Brain microvascular endothelial cell (primary cell): ENCODE data around the gene COMMD3.

Experiments
- DNase-seq: peaks from one replicate; pipeline ENCODE4 v3.0.0-alpha.2; 2020
- H3K27ac ChIP-seq: fragments of 250-450 bp; sonication (Bioruptor Pico); 2 replicates; pipeline ENCODE4 v1.5.1; 2020; ENCODE audit warnings: mild to moderate bottlenecking, moderate library complexity
- H3K27me3 ChIP-seq: fragments of 250-450 bp; sonication (Bioruptor Pico); replicated peaks from 2 replicates; pipeline ENCODE4 v1.5.1; 2020; ENCODE audit warnings: mild to moderate bottlenecking
- H3K36me3 ChIP-seq: fragments of 250-450 bp; sonication (Bioruptor Pico); replicated peaks from 2 replicates; pipeline ENCODE4 v1.5.1; 2020; ENCODE audit warnings: mild to moderate bottlenecking
- H3K4me3 ChIP-seq: 2 replicates; pipeline ENCODE4 v1.5.1; 2011; ENCODE audit warnings: low read depth, mild to moderate bottlenecking, control low read depth, low read length, moderate library complexity
- CTCF ChIP-seq: IDR thresholded peaks from 2 replicates; pipeline ENCODE4 v1.5.1; 2011; ENCODE audit warnings: low read depth, mild to moderate bottlenecking, moderate library complexity, low read length, control low read depth, inconsistent platforms; ENCODE audit errors: missing control alignments
- in situ Hi-C: cut with HindIII; loops from 2 replicates; pipeline ENCODE4 v1.10.0; 2017; ENCODE audit warnings: low sequenced_read_pairs, low pct_ligation_motif_present

COMMD3 gene

GRCh38 chr10:22338931-22339330 is 22.7 kb downstream of the COMMD3 start:
- DNase-seq: no peak
- no peak for TF ChIP-seq CTCF
- H3K36me3 ChIP-seq: no peaks in the 10 kb centered on the region
- in situ Hi-C loops: no loop called here
- no peak overlapping the region for H3K27ac ChIP-seq
- H3K4me3 ChIP-seq: no peak overlapping the region
- H3K27me3 ChIP-seq: peaks cover 70% of the 10 kb centered on the region

- in situ Hi-C loops: no loop called here
- Histone ChIP-seq H3K27me3 (peaks cover 75% of the 10 kb centered on the region), H3K36me3 (no peaks in the 10 kb centered on the region), H3K27ac (no peak overlapping the region), H3K4me3 (peak overlapping the region; percentile 71)
- no peak for DNase-seq
- no peak for TF ChIP-seq CTCF
Measured at GRCh38 chr10:22339761-22340328, 23.7 kb downstream of the COMMD3 start.

DNA sequence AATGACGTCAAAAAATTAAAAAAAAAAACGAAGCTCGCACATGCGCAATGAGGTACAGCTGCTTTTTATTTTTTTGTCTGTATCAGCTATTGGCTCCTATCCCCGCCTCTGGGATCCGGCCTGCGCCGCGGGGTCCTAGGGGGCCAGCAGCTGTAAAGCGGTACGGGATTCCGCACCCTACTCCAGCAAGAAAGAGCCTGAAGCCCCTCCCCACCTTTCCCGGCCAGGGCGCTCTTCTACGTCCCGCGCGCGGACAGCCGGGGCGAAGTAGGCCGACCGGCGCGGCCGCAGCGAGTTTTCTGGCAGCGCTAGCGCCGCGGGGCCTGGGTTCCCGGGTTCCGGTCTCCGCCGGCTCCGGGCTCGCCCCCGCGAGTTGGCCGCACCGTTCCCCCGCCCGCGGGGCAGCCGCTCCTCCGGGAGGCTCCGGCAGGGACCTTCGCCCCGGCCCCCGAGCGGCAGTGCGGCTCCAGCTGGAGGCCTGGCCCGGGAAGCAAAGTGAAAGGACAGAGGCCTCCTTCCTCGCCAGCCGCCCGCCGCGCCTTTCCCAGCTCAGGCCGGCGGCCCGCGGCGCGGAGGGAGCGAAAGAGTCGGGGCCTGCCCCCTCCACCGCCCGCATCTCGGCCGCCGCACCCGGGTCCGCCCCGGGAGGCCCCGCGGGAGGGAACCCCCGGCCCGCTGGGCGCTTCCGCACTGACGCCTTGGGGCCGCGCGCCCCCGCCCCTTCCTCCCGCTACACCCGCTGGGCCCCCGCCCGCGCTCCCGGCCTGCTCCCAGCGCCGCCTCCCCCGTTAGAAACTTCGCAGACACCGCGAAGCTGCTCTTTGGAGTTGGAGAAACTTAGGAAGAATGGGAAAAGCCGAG is 24.4 kb downstream of the COMMD3 start:
- TF ChIP-seq CTCF: no peak
- peak; percentile 61 for DNase-seq
- H3K27me3 ChIP-seq: peaks cover 75% of the 10 kb centered on the region

DNA sequence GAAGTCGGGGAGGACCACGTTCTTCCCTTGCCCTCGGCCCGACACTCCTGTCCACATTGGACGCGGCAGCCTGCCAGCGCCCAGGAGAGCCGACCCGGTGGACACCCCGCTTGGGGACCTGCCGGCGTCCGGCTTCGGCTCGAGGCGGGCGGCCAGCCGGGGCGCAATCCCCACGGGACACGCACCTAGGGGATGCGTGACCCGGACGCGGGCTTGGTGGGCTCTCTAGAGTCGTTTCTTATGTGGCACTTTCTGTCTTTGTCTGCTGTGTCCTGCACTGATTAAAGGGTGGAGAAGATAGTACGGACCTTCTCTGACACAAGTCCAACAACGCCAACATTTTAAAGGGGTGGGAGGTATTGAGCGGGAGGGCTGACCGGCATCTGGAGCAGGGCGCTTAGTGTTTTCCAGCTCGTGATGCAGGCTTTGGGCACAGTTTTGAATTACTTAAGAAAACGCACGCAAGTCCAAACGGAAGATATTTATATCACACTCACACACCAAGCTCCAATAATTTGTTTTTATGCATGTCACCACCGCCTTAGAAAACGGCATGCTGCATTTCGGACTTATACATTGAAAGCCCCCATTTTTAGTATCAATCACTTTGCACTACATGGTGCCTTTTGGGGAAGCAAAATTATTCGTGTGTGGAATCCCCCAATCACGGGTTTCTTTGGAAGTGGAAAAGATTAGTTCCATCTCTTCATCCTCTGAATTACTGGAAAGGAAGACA is 25.2 kb downstream of the COMMD3 start:
- no peak for DNase-seq
- peaks cover 75% of the 10 kb centered on the region for H3K27me3 ChIP-seq
- in situ Hi-C loops: no loop called here

More for the DNA sequence above, 24.4 kb downstream of the COMMD3 start:
- in situ Hi-C loops: no loop called here
- peak overlapping the region; percentile 71 for H3K4me3 ChIP-seq
- H3K36me3 ChIP-seq: no peaks in the 10 kb centered on the region
- H3K27ac ChIP-seq: peak overlapping the region; percentile 73

GRCh38 chr10:22341926-22342196 is 25.7 kb downstream of the COMMD3 start:
- TF ChIP-seq CTCF: no peak
- in situ Hi-C loops: no loop called here
- Histone ChIP-seq H3K27ac (no peak overlapping the region), H3K27me3 (peaks cover 74% of the 10 kb centered on the region), H3K36me3 (no peaks in the 10 kb centered on the region), H3K4me3 (no peak overlapping the region)
- no peak for DNase-seq

More for the DNA sequence above, 25.2 kb downstream of the COMMD3 start:
- Histone ChIP-seq H3K4me3 (peak overlapping the region; percentile 71), H3K27ac (no peak overlapping the region), H3K36me3 (no peaks in the 10 kb centered on the region)
- no peak for TF ChIP-seq CTCF
